MM.1S (cell line): ENCODE results near the gene ENTPD3.

Experiments used
- CTCF ChIP-seq: fragments of 300-600 bp; sonication (generic); IDR thresholded peaks from 2 replicates; pipeline ENCODE4 v1.5.1; 2016; ENCODE audit warnings: antibody characterized with exemption, low read length, mixed read lengths
- EZH2 ChIP-seq: fragments of 300-600 bp; sonication (generic); optimal IDR thresholded peaks from 2 replicates; pipeline ENCODE3; 2017; ENCODE audit warnings: low read depth, mild to moderate bottlenecking, antibody characterized with exemption, low read length, mixed read lengths
- EZH2phosphoT487 ChIP-seq: fragments of 300-600 bp; sonication (generic); IDR thresholded peaks from 2 replicates; pipeline ENCODE4 v1.6.1; 2018; ENCODE audit warnings: antibody characterized with exemption, low read length

- TF ChIP-seq CTCF (no peak), EZH2 (no peak), EZH2phosphoT487 (no peak)
These were observed 64.6 kb downstream of the ENTPD3 start for GRCh38 chr3:40451551-40451950.
